H9 (cell line): ENCODE measurements around the gene RAB17. TPM values are rescaled to one million over a fixed set of nuclear protein-coding genes. Genes with fewer than 3 reads are reported as not detected.

Experiments used
- DNase-seq: peaks from one replicate; pipeline ENCODE4 v3.0.0-alpha.2; 2017
- H2AFZ ChIP-seq: one replicate; pipeline ENCODE4 v1.6.1; 2013; ENCODE audit warnings: mild to moderate bottlenecking, low read length, control low read depth, moderate library complexity
- H2AK5ac ChIP-seq: 2 replicates; pipeline ENCODE4 v1.6.1; 2013; ENCODE audit warnings: low read length, control low read depth, mixed read lengths; ENCODE audit not compliant: insufficient read length
- H2BK120ac ChIP-seq: one replicate; pipeline ENCODE4 v1.6.1; 2013; ENCODE audit warnings: low read depth, mild to moderate bottlenecking, low read length, control low read depth, inconsistent platforms; ENCODE audit not compliant: poor library complexity, severe bottlenecking
- H2BK12ac ChIP-seq: 2 replicates; pipeline ENCODE4 v1.6.1; 2013; ENCODE audit warnings: low read length, control low read depth, mixed read lengths, low read depth; ENCODE audit not compliant: insufficient read length
- H2BK15ac ChIP-seq: 2 replicates; pipeline ENCODE4 v1.6.1; 2013; ENCODE audit warnings: low read depth, low read length, control low read depth
- H2BK20ac ChIP-seq: one replicate; pipeline ENCODE4 v1.6.1; 2013; ENCODE audit warnings: low read depth, mild to moderate bottlenecking, low read length, control low read depth, inconsistent platforms; ENCODE audit not compliant: poor library complexity, severe bottlenecking
- H2BK5ac ChIP-seq: 2 replicates; pipeline ENCODE4 v1.6.1; 2013; ENCODE audit warnings: low read length, control low read depth, mixed read lengths; ENCODE audit not compliant: insufficient read length
- H3K14ac ChIP-seq: 2 replicates; pipeline ENCODE4 v1.6.1; 2013; ENCODE audit warnings: low read length, control low read depth; ENCODE audit not compliant: insufficient read depth
- H3K18ac ChIP-seq: 2 replicates; pipeline ENCODE4 v1.6.1; 2013; ENCODE audit warnings: low read depth, mild to moderate bottlenecking, mixed read lengths, low read length, control low read depth; ENCODE audit not compliant: insufficient read length
- H3K23ac ChIP-seq: 2 replicates; pipeline ENCODE4 v1.6.1; 2013; ENCODE audit warnings: low read length, control low read depth, mixed read lengths, low read depth; ENCODE audit not compliant: insufficient read length
- H3K23me2 ChIP-seq: 2 replicates; pipeline ENCODE4 v1.6.1; 2013; ENCODE audit warnings: low read depth, mild to moderate bottlenecking, mixed read lengths, low read length, control low read depth; ENCODE audit not compliant: insufficient read length, poor library complexity, severe bottlenecking
- H3K27ac ChIP-seq: 2 replicates; pipeline ENCODE4 v1.5.1; 2013; ENCODE audit warnings: low read length, control low read depth, mixed read lengths, low read depth; ENCODE audit not compliant: insufficient read length
- H3K27me3 ChIP-seq: 2 replicates; pipeline ENCODE4 v1.6.1; 2013; ENCODE audit warnings: low read length, control low read depth, inconsistent platforms; ENCODE audit not compliant: insufficient read depth
- H3K4ac ChIP-seq: 2 replicates; pipeline ENCODE4 v1.6.1; 2013; ENCODE audit warnings: low read depth, mild to moderate bottlenecking, control low read depth, inconsistent platforms, low read length, moderate library complexity
- H3K4me1 ChIP-seq: 2 replicates; pipeline ENCODE4 v1.6.1; 2013; ENCODE audit warnings: low read length, control low read depth, inconsistent platforms; ENCODE audit not compliant: insufficient read depth
- H3K4me2 ChIP-seq: 2 replicates; pipeline ENCODE4 v1.6.1; 2013; ENCODE audit warnings: low read length, control low read depth, mixed read lengths; ENCODE audit not compliant: insufficient read length, insufficient read depth
- H3K56ac ChIP-seq: 2 replicates; pipeline ENCODE4 v1.6.1; 2013; ENCODE audit warnings: low read depth, mild to moderate bottlenecking, mixed read lengths, low read length, control low read depth; ENCODE audit not compliant: insufficient read length
- H3K79me1 ChIP-seq: 2 replicates; pipeline ENCODE4 v1.6.1; 2013; ENCODE audit warnings: low read depth, mild to moderate bottlenecking, moderate library complexity, low read length, control low read depth, inconsistent platforms; ENCODE audit not compliant: insufficient read depth, poor library complexity, severe bottlenecking
- H3K79me2 ChIP-seq: 2 replicates; pipeline ENCODE4 v1.6.1; 2013; ENCODE audit warnings: low read length, control low read depth, inconsistent platforms; ENCODE audit not compliant: insufficient read depth
- H3K9ac ChIP-seq: 2 replicates; pipeline ENCODE4 v1.6.1; 2013; ENCODE audit warnings: low read length, control low read depth, mixed read lengths; ENCODE audit not compliant: insufficient read length; ENCODE audit errors: extremely low read depth
- H3K9me3 ChIP-seq: one replicate; pipeline ENCODE4 v1.6.1; 2013; ENCODE audit warnings: low read depth, low read length, inconsistent platforms; ENCODE audit not compliant: control insufficient read depth
- H3T11ph ChIP-seq: one replicate; pipeline ENCODE4 v1.6.1; 2013; ENCODE audit warnings: mild to moderate bottlenecking, low read length, control low read depth, inconsistent platforms
- H4K20me1 ChIP-seq: one replicate; pipeline ENCODE4 v1.6.1; 2013; ENCODE audit not compliant: control insufficient read depth, insufficient read length, insufficient read depth
- H4K5ac ChIP-seq: 2 replicates; pipeline ENCODE4 v1.6.1; 2013; ENCODE audit warnings: low read depth, mild to moderate bottlenecking, mixed read lengths, low read length, control low read depth; ENCODE audit not compliant: insufficient read length
- H4K8ac ChIP-seq: replicated peaks from 2 replicates; pipeline ENCODE4 v1.6.1; 2013; ENCODE audit warnings: low read length, control low read depth, mixed read lengths, low read depth; ENCODE audit not compliant: insufficient read length
- H4K91ac ChIP-seq: 2 replicates; pipeline ENCODE4 v1.6.1; 2013; ENCODE audit warnings: low read depth, mild to moderate bottlenecking, moderate library complexity, mixed read lengths, low read length, control low read depth; ENCODE audit not compliant: insufficient read length
- H3K27ac Mint-ChIP-seq, 3 experiments: 2 replicates in 2 of 3; 3 replicates in 1 of 3; pipeline ENCODE4 v1.8.0; 2020 to 2021; ENCODE audit warnings: mixed read lengths in 3 of 3, mild to moderate bottlenecking in 1 of 3, moderate library complexity in 1 of 3
- H3K27me3 Mint-ChIP-seq: 2 replicates; pipeline ENCODE4 v1.8.0; 2021; ENCODE audit warnings: low read depth, mild to moderate bottlenecking, moderate library complexity, mixed read lengths
- H3K36me3 Mint-ChIP-seq, 3 experiments: 2 replicates in 2 of 3; 3 replicates in 1 of 3; pipeline ENCODE4 v1.8.0; 2020 to 2021; ENCODE audit warnings: low read depth in 3 of 3, mixed read lengths in 3 of 3; ENCODE audit not compliant: insufficient read depth in 1 of 3
- H3K4me1 Mint-ChIP-seq, 2 experiments: 2 replicates each; pipeline ENCODE4 v1.8.0; 2020; ENCODE audit warnings: mixed read lengths in 2 of 2
- H3K4me3 Mint-ChIP-seq, 2 experiments: 2 replicates in 1 of 2; 3 replicates in 1 of 2; pipeline ENCODE4 v1.8.0; 2020 to 2021; ENCODE audit warnings: mild to moderate bottlenecking in 2 of 2, mixed read lengths in 2 of 2, moderate library complexity in 1 of 2
- H3K9me3 Mint-ChIP-seq, 2 experiments: 2 replicates in 1 of 2; 3 replicates in 1 of 2; pipeline ENCODE4 v1.8.0; 2020; ENCODE audit warnings: mild to moderate bottlenecking in 2 of 2, mixed read lengths in 2 of 2, moderate library complexity in 1 of 2
- CTCF ChIP-seq: fragments of 200-600 bp; sonication (generic); conservative IDR thresholded peaks from 3 replicates; pipeline ENCODE4 v1.8.0; 2021; ENCODE audit warnings: antibody characterized with exemption, mild to moderate bottlenecking
- WGBS: extraction: QIAGEN DNeasy Blood & Tissue Kit; methylation state at CpG from one replicate; pipeline ENCODE4 v1.1.7; 2013; ENCODE audit warnings: missing lambda C conversion rate, low lambda C conversion rate, mixed read lengths; ENCODE audit not compliant: insufficient read length; ENCODE audit errors: extremely low coverage; 5-methylcytosine and 5-hydroxymethylcytosine counted together
- total RNA-seq: library from RNA; stranded (reverse); gene quantifications from 2 replicates; pipeline ENCODE4 v1.2.1, GENCODE V29; 2021

The RAB17 gene
- total RNA-seq, 1 experiment from 2014 or later = 31.9 TPM

- no peak overlapping the region; a peak in 1 of 7 replicates for H3K27ac Mint-ChIP-seq
- no CpG with 5 or more reads among the region's 8 CpGs for WGBS
Observed at GRCh38 chr2:237549216-237549615, 41.3 kb downstream of the RAB17 start.

More at GRCh38 chr2:237549216-237549615, 41.3 kb downstream of the RAB17 start:
- no peak overlapping the region for H4K91ac ChIP-seq
- TF ChIP-seq CTCF = no peak
- H3K9ac ChIP-seq = no peak overlapping the region
- H4K20me1 ChIP-seq = no peaks in the 10 kb centered on the region
- no peak for DNase-seq
- H3K27ac ChIP-seq = no peak overlapping the region
- no peak overlapping the region for H3K4ac ChIP-seq
- H3K79me2 ChIP-seq = no peaks in the 10 kb centered on the region
- H3K23me2 ChIP-seq = no peaks in the 10 kb centered on the region
- Mint-ChIP-seq H3K9me3 (peaks cover 0 to 15% of the 10 kb centered on the region in 2 experiments; a peak in 4 of 5 replicates), H3K36me3 (peaks cover 0 to 12% (median 6%) of the 10 kb centered on the region in 3 experiments; a peak in 3 of 7 replicates), H3K4me3 (no peak overlapping the region), H3K4me1 (peaks cover 2% of the 10 kb centered on the region in 2 experiments; a peak in 2 of 4 replicates), H3K27me3 (peaks cover 3% of the 10 kb centered on the region)
- H4K5ac ChIP-seq = no peak overlapping the region
- no peak overlapping the region for H3K4me2 ChIP-seq
- no peak overlapping the region for H4K8ac ChIP-seq
- H3K14ac ChIP-seq = no peak overlapping the region
- H3K27me3 ChIP-seq = no peaks in the 10 kb centered on the region
- H3K79me1 ChIP-seq = no peaks in the 10 kb centered on the region
- no peak overlapping the region for H3K18ac ChIP-seq
- H2BK20ac ChIP-seq = no peak overlapping the region
- H2AK5ac ChIP-seq = no peak overlapping the region
- no peak overlapping the region for H2BK120ac ChIP-seq
- no peaks in the 10 kb centered on the region; the same call in 1 of the 2 replicates for H3K4me1 ChIP-seq
- no peak overlapping the region for H2BK5ac ChIP-seq
- no peak overlapping the region for H3K56ac ChIP-seq
- H3T11ph ChIP-seq = no peak overlapping the region
- peaks cover 4% of the 10 kb centered on the region for H3K9me3 ChIP-seq
- H3K23ac ChIP-seq = no peak overlapping the region
- no peak overlapping the region for H2BK12ac ChIP-seq
- no peak overlapping the region for H2BK15ac ChIP-seq
- H2AFZ ChIP-seq = no peak overlapping the region
